H1 (cell line): ENCODE measurements around the gene FOXA3. TPM values are rescaled to one million over a fixed set of nuclear protein-coding genes. Genes with fewer than 3 reads are reported as not detected.

Experiments used
- CTCF ChIA-PET: fragments of 300-600 bp; sonication (Branson Sonifier 250); formaldehyde crosslinking; loops from one replicate; lab custom pipeline; 2021; ENCODE audit not compliant: partially characterized antibody; lab: Charles Lee
- POLR2A ChIA-PET: fragments of 300-600 bp; sonication (Branson Sonifier 250); formaldehyde crosslinking; loops from one replicate; lab custom pipeline; 2021; ENCODE audit warnings: inconsistent platforms; ENCODE audit not compliant: partially characterized antibody; lab: Charles Lee
- DNase-seq, 2 experiments: peaks; one replicate each; pipeline versions ENCODE4 v3.0.0 to v3.0.0-alpha.2; 2010 to 2022; ENCODE audit warnings: low spot score in 2 of 2, low read depth in 1 of 2, mixed read lengths in 1 of 2
- FAIRE-seq: peaks from 2 replicates; lab custom pipeline; 2011; peaks lifted over from hg19 to GRCh38; lab: Jason Lieb, UNC
- H2AFZ ChIP-seq: 2 replicates; pipeline ENCODE4 v1.8.1; 2012; ENCODE audit warnings: low read length, inconsistent platforms
- H2AK5ac ChIP-seq: 2 replicates; pipeline ENCODE4 v1.6.1; 2013; ENCODE audit warnings: low read depth, low read length
- H2BK120ac ChIP-seq: replicated peaks from 2 replicates; pipeline ENCODE3; 2013; ENCODE audit warnings: low read depth, low read length, inconsistent platforms
- H2BK12ac ChIP-seq: 2 replicates; pipeline ENCODE4 v1.6.1; 2013; ENCODE audit warnings: low read depth, low read length
- H2BK15ac ChIP-seq: 2 replicates; pipeline ENCODE4 v1.6.1; 2013; ENCODE audit warnings: low read length
- H2BK20ac ChIP-seq: 2 replicates; pipeline ENCODE4 v1.6.1; 2013; ENCODE audit warnings: low read length
- H2BK5ac ChIP-seq: 2 replicates; pipeline ENCODE4 v1.6.1; 2013; ENCODE audit warnings: low read depth, low read length
- H3K14ac ChIP-seq: 2 replicates; pipeline ENCODE4 v1.6.1; 2013; ENCODE audit warnings: inconsistent platforms; ENCODE audit not compliant: insufficient read length
- H3K18ac ChIP-seq: 2 replicates; pipeline ENCODE4 v1.6.1; 2013; ENCODE audit warnings: low read length; ENCODE audit errors: extremely low read depth
- H3K23ac ChIP-seq: 2 replicates; pipeline ENCODE4 v1.6.1; 2013; ENCODE audit warnings: inconsistent platforms; ENCODE audit not compliant: insufficient read length
- H3K23me2 ChIP-seq: 2 replicates; pipeline ENCODE4 v1.6.1; 2013; ENCODE audit warnings: low read depth, low read length
- H3K27ac ChIP-seq: 2 replicates; pipeline ENCODE4 v1.6.1; 2011; ENCODE audit warnings: low read depth, low read length, inconsistent platforms
- H3K27me3 ChIP-seq, 4 experiments: replicated peaks in 1 of 4; 1 replicate in 1 of 4; 2 replicates in 3 of 4; pipeline versions ENCODE4 v1.6.1 to v1.8.1; 2011 to 2013; ENCODE audit warnings: low read length in 3 of 4, mild to moderate bottlenecking in 3 of 4, inconsistent platforms in 2 of 4, mixed read lengths in 2 of 4, moderate library complexity in 1 of 4; ENCODE audit not compliant: control insufficient read depth in 3 of 4, insufficient read depth in 3 of 4; ENCODE audit errors: extremely low read depth in 1 of 4
- H3K36me3 ChIP-seq, 4 experiments: 2 replicates each; pipeline versions ENCODE4 v1.6.1 to v1.8.1; 2011 to 2013; ENCODE audit warnings: mild to moderate bottlenecking in 4 of 4, low read length in 3 of 4, moderate library complexity in 2 of 4, control low read depth in 1 of 4, inconsistent platforms in 1 of 4; ENCODE audit not compliant: insufficient read depth in 4 of 4, control insufficient read depth in 2 of 4
- H3K4ac ChIP-seq: replicated peaks from 2 replicates; pipeline ENCODE3; 2013; ENCODE audit warnings: low read length, low read depth, mixed read lengths, inconsistent platforms; ENCODE audit not compliant: insufficient read length
- H3K4me1 ChIP-seq, 4 experiments: replicated peaks in 1 of 4; 1 replicate in 1 of 4; 2 replicates in 3 of 4; pipeline versions ENCODE4 v1.6.1 to v1.8.1; 2011 to 2013; ENCODE audit warnings: low read length in 3 of 4, inconsistent platforms in 2 of 4, mixed read lengths in 1 of 4; ENCODE audit not compliant: insufficient read depth in 4 of 4, control insufficient read depth in 3 of 4
- H3K4me2 ChIP-seq, 2 experiments: 2 replicates each; pipeline versions ENCODE4 v1.6.1 to v1.8.1; 2011 to 2013; ENCODE audit warnings: low read depth in 2 of 2, low read length in 2 of 2, control low read depth in 1 of 2, inconsistent platforms in 1 of 2, mild to moderate bottlenecking in 1 of 2; ENCODE audit not compliant: insufficient read depth in 1 of 2
- H3K4me3 ChIP-seq, 4 experiments: fragments of 200-600, 300-600 bp in 1 of 4; sonication (generic), shearing (Covaris generic), sonication (Bioruptor Twin) in 1 of 4; 2 replicates each; pipeline versions ENCODE4 v1.5.1 to v1.8.1; 2011 to 2016; ENCODE audit warnings: low read length in 4 of 4, low read depth in 3 of 4, control low read depth in 2 of 4, inconsistent platforms in 2 of 4, mild to moderate bottlenecking in 2 of 4, mixed read lengths in 1 of 4, moderate library complexity in 1 of 4; ENCODE audit not compliant: insufficient read depth in 2 of 4; ENCODE audit errors: extremely low read depth in 1 of 4
- H3K56ac ChIP-seq: replicated peaks from 2 replicates; pipeline ENCODE3; 2013; ENCODE audit warnings: low read depth, mild to moderate bottlenecking, mixed read lengths, low read length, inconsistent platforms; ENCODE audit not compliant: insufficient read length
- H3K79me1 ChIP-seq: 2 replicates; pipeline ENCODE4 v1.6.1; 2013; ENCODE audit warnings: low read depth, low read length, control low read depth
- H3K79me2 ChIP-seq, 2 experiments: 2 replicates each; pipeline versions ENCODE4 v1.6.1 to v1.8.1; 2012 to 2013; ENCODE audit warnings: low read length in 2 of 2, mild to moderate bottlenecking in 2 of 2, inconsistent platforms in 1 of 2; ENCODE audit not compliant: insufficient read depth in 2 of 2, control insufficient read depth in 1 of 2
- H3K9ac ChIP-seq, 4 experiments: replicated peaks in 1 of 4; 1 replicate in 1 of 4; 2 replicates in 3 of 4; pipeline versions ENCODE4 v1.6.1 to v1.8.1; 2011 to 2013; ENCODE audit warnings: low read depth in 3 of 4, low read length in 3 of 4, control low read depth in 2 of 4, mild to moderate bottlenecking in 2 of 4, moderate library complexity in 2 of 4, inconsistent platforms in 1 of 4; ENCODE audit errors: extremely low read depth in 1 of 4
- H3K9me3 ChIP-seq, 2 experiments: 2 replicates each; pipeline versions ENCODE4 v1.6.1 to v1.8.1; 2012 to 2013; ENCODE audit warnings: mild to moderate bottlenecking in 2 of 2, moderate library complexity in 2 of 2, control low read depth in 1 of 2, inconsistent platforms in 1 of 2, low read depth in 1 of 2, low read length in 1 of 2, mixed read lengths in 1 of 2; ENCODE audit not compliant: insufficient read depth in 2 of 2
- H4K20me1 ChIP-seq, 2 experiments: replicated peaks in 1 of 2; 2 replicates each; pipeline versions ENCODE3 to v1.8.1; 2011 to 2013; ENCODE audit warnings: inconsistent platforms in 2 of 2, low read length in 2 of 2, mild to moderate bottlenecking in 1 of 2; ENCODE audit not compliant: insufficient read depth in 2 of 2, control insufficient read depth in 1 of 2
- H4K5ac ChIP-seq: 2 replicates; pipeline ENCODE4 v1.6.1; 2013; ENCODE audit warnings: low read length, low read depth, mixed read lengths, inconsistent platforms; ENCODE audit not compliant: insufficient read length
- H4K8ac ChIP-seq: 2 replicates; pipeline ENCODE4 v1.8.0; 2013; ENCODE audit warnings: mild to moderate bottlenecking, moderate library complexity, low read length, inconsistent platforms; ENCODE audit not compliant: insufficient read depth; ENCODE audit errors: extremely low read depth
- H4K91ac ChIP-seq: replicated peaks from 2 replicates; pipeline ENCODE3; 2013; ENCODE audit warnings: low read length, mixed read lengths, inconsistent platforms; ENCODE audit not compliant: insufficient read length
- CBX5 ChIP-seq: fragments of 300-800, 300-1000 bp; sonication (generic); IDR thresholded peaks from 2 replicates; pipeline ENCODE4 v1.7.1; 2016; ENCODE audit warnings: antibody characterized with exemption, low read length, low read depth
- KDM1A ChIP-seq: fragments of 200-600, 300-600 bp; sonication (generic); IDR thresholded peaks from 2 replicates; pipeline ENCODE4 v1.7.1; 2016; ENCODE audit warnings: mild to moderate bottlenecking, low read length, borderline replicate concordance
- POLR2A ChIP-seq, 2 experiments: IDR thresholded peaks; 1 replicate in 1 of 2; 2 replicates in 1 of 2; pipeline ENCODE4 v1.6.1; 2011; ENCODE audit warnings: low read depth in 2 of 2, low read length in 2 of 2, mild to moderate bottlenecking in 2 of 2; ENCODE audit errors: control extremely low read depth in 1 of 2
- RNF2 ChIP-seq: fragments of 200-900, 300-1000 bp; sonication (generic); IDR thresholded peaks from 2 replicates; pipeline ENCODE4 v1.7.1; 2016; ENCODE audit warnings: borderline replicate concordance, low read depth, mild to moderate bottlenecking, antibody characterized with exemption, low read length; ENCODE audit not compliant: poor library complexity, severe bottlenecking; ENCODE audit errors: missing control alignments
- SP2 ChIP-seq: IDR thresholded peaks from 2 replicates; pipeline ENCODE4 v1.6.1; 2012; ENCODE audit warnings: mild to moderate bottlenecking, low read length, inconsistent platforms
- WGBS, 2 experiments: shearing (Covaris generic) in 1 of 2; methylation state at CpG; one replicate each; pipeline versions ENCODE4 v1.1.6 to v1.1.7; 2013 to 2015; ENCODE audit warnings: low lambda C conversion rate in 2 of 2, mixed read lengths in 2 of 2, inconsistent platforms in 1 of 2, low coverage in 1 of 2, missing lambda C conversion rate in 1 of 2; ENCODE audit not compliant: insufficient replicate concordance in 2 of 2, insufficient coverage in 1 of 2, insufficient read length in 1 of 2; ENCODE audit errors: extremely low coverage in 1 of 2, missing lambda C conversion rate in 1 of 2; 5-methylcytosine and 5-hydroxymethylcytosine counted together
- polyA plus RNA-seq, 7 experiments: library from polyadenylated mRNA; depleted of rRNA in 3 of 7; stranded (reverse) in 5 of 7; unstranded in 2 of 7; fragments of >200 nt in 5 of 7; fragments of 200-250 nt in 2 of 7; gene quantifications; 1 replicate in 5 of 7; 2 replicates in 1 of 7; 4 replicates in 1 of 7; pipeline versions ENCODE4 v1.2.1 to v1.2.3, GENCODE V29; 2011 to 2013; ENCODE audit warnings: missing spikeins in 2 of 7, mixed read lengths in 2 of 7
- total RNA-seq: library from RNA; stranded (reverse); fragmentation: NEBNext Ultra II Directional; extraction: Animal tissue kit (Norgen Biotek cat#: 25700); gene quantifications from 2 replicates; pipeline ENCODE4 v1.2.1, GENCODE V29; 2021

The FOXA3 gene
- total and polyA plus RNA-seq, 2 of the 8 experiments (the other 6 are each of a cell fraction or from before 2014, with no cell fraction given): 20.2 to 49.1 TPM

DNA sequence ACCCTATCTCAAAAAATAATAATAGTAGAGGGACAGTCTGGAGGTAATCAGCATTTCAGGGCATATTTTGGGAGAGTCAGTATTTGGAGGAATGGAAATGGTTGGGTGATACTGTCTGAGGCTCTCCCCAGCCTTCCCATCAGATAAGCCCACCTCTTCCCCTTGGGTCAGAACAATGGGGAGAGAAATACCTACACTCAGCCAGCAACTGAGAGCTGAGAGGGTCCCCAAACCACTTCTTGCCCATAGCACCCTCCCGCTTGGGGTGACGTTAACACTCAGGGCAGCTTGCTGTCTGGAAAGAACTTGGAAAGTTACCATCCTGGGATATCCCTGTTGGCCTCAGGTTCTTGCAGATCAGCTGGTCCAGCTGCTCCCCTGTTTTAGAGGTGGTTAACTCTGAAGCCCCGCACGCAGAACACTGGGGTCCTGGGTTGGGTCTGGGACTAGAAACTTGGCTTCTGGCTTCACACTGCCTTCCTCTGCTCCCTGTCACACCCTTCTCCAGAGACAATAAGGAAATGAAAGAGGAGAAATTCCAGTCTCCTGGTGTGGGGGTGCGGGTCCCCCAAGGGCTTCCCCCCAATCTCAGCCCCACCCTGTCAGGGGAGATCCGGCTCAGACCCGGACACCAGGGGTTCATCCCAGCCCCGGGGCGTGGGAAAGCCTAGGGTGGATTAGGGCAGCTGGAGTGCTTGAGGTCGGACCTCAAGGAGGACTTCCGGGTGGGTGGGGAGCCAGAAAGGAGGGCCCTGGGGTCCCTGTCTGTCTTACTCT is 2.5 kb downstream of the FOXA3 start:
- no peak overlapping the region for H3K56ac ChIP-seq
- H3K18ac ChIP-seq: no peak overlapping the region
- no peak overlapping the region for H3K9ac ChIP-seq
- no peak for FAIRE-seq
- H3K36me3 ChIP-seq: no peaks in the 10 kb centered on the region
- no peak for DNase-seq
- H3K79me2 ChIP-seq: peaks cover 3 to 52% of the 10 kb centered on the region in 2 experiments; a peak in 2 of 4 replicates
- peaks cover 0 to 7% of the 10 kb centered on the region in 2 experiments for H4K20me1 ChIP-seq
- no peaks in the 10 kb centered on the region for H3K9me3 ChIP-seq
- no peaks in the 10 kb centered on the region; a peak in 1 of 7 replicates for H3K27me3 ChIP-seq
- no peak overlapping the region for H2BK20ac ChIP-seq
- H2AFZ ChIP-seq: no peak overlapping the region
- no peak overlapping the region for H2BK120ac ChIP-seq
- no peak for TF ChIP-seq POLR2A (IDR thresholded peaks at IDR 0.05; ENCODE audit: control extremely low read depth in 1 of 2, low read depth in 2 of 2, low read length in 2 of 2)
- TF ChIP-seq KDM1A: no peak
- no peak for TF ChIP-seq SP2
- no peak for TF ChIP-seq CBX5
- no peak for TF ChIP-seq RNF2
- no peak overlapping the region for H2AK5ac ChIP-seq
- H3K79me1 ChIP-seq: peaks cover 11% of the 10 kb centered on the region; the same call in 1 of the 2 replicates
- H2BK5ac ChIP-seq: no peak overlapping the region
- H2BK12ac ChIP-seq: no peak overlapping the region
- no peak overlapping the region for H4K8ac ChIP-seq
- no peak overlapping the region for H4K5ac ChIP-seq
- WGBS, 2 experiments: 83% methylated on average over 11 of the region's 11 CpGs; no CpG with 5 or more reads in 1 of the 2 experiments
- no peak overlapping the region for H3K27ac ChIP-seq
- H3K4me3 ChIP-seq: peak overlapping the region in 1 of 4 experiments; percentile 26; a peak in 1 of 8 replicates
- H3K23me2 ChIP-seq: peaks cover 18% of the 10 kb centered on the region
- no peak overlapping the region for H4K91ac ChIP-seq
- CTCF ChIA-PET: interaction anchor here (0.7 to 12.4 kb wide), 3 partner anchors 11 to 51 kb away, joined by 3 to 208 read pairs (median 3); partner anchors contain the start of genes IRF2BP1 and RSPH6A
- POLR2A ChIA-PET: interaction anchor here (0.8 to 13.7 kb wide), 4 partner anchors 8 to 51 kb away, joined by 3 to 277 read pairs (median 49); partner anchors contain the start of genes IRF2BP1 and RSPH6A
- H3K14ac ChIP-seq: no peak overlapping the region
- H3K4me1 ChIP-seq: peaks cover 0 to 18% (median 8%) of the 10 kb centered on the region in 4 experiments; a peak in 6 of 7 replicates
- H3K4ac ChIP-seq: no peak overlapping the region
- no peak overlapping the region for H3K23ac ChIP-seq
- H3K4me2 ChIP-seq: peak overlapping the region; percentile 13 to 91; a peak in 1 of 4 replicates
- H2BK15ac ChIP-seq: no peak overlapping the region
